ENCODE measurements around the gene GUCY2C. TPM values are rescaled to one million over a fixed set of nuclear protein-coding genes. Genes with fewer than 3 reads are reported as not detected.

Gene GUCY2C
- polyA plus RNA-seq, 3 donors = 0.04 to 0.14 (median 0.10) TPM

GRCh38 chr12:14651371-14651770, 45.0 kb downstream of the GUCY2C start:
- no peak for TF ChIP-seq CTCF (IDR thresholded peaks at IDR 0.05)
- WGBS (ENCODE audit: insufficient coverage) = no CpG with 5 or more reads among the region's 4 CpGs
- peaks cover 2% of the 10 kb centered on the region for H3K4me1 Mint-ChIP-seq
- H3K9ac ChIP-seq (ENCODE audit: insufficient read depth, low read length, poor library complexity, severe bottlenecking) = no peak overlapping the region
- no peak overlapping the region for H3K4me3 ChIP-seq (replicated peaks in 1 of 3; ENCODE audit: low read depth in 2 of 3, low read length in 3 of 3)
- H3K4me1 ChIP-seq (ENCODE audit: control insufficient read depth in 1 of 2, insufficient read depth in 2 of 2, low read length in 2 of 2) = no peaks in the 10 kb centered on the region
- no peaks in the 10 kb centered on the region for H3K79me2 ChIP-seq (ENCODE audit: insufficient read depth, low read length)
- intact Hi-C loops (cut with micrococcal nuclease) = no loop called here
- H3K36me3 Mint-ChIP-seq = peaks cover 0 to 4% of the 10 kb centered on the region in 2 donors
- H3K36me3 ChIP-seq (replicated peaks in 1 of 2; ENCODE audit: control insufficient read depth in 1 of 2, insufficient read depth in 2 of 2, low read length in 2 of 2) = no peaks in the 10 kb centered on the region
- no peak overlapping the region for H3K27ac ChIP-seq (ENCODE audit: low read depth in 1 of 2, low read length in 2 of 2)
- no peaks in the 10 kb centered on the region for H3K9me3 ChIP-seq (replicated peaks in 1 of 2; ENCODE audit: control insufficient read depth in 1 of 2, insufficient read depth in 1 of 2, low read length in 2 of 2)
- H4K20me1 ChIP-seq (ENCODE audit: insufficient read depth, low read length) = no peaks in the 10 kb centered on the region
- H3K27ac Mint-ChIP-seq = no peak overlapping the region
- peaks cover 0 to 3% (median 0%) of the 10 kb centered on the region in 7 donors for H3K9me3 Mint-ChIP-seq
- no peak overlapping the region for H2AFZ ChIP-seq (ENCODE audit: insufficient read depth, low read depth, low read length, poor library complexity, severe bottlenecking)
- H3K27me3 Mint-ChIP-seq (ENCODE audit: low read depth in 3 of 3) = peaks cover 7 to 12% (median 7%) of the 10 kb centered on the region in 3 donors
- H3K4me3 Mint-ChIP-seq = no peak overlapping the region
- peaks cover 10 to 11% of the 10 kb centered on the region in 2 donors for H3K27me3 ChIP-seq (ENCODE audit: control insufficient read depth in 2 of 2, insufficient read depth in 2 of 2, low read length in 2 of 2)
- no peak overlapping the region for H3K4me2 ChIP-seq (replicated peaks; ENCODE audit: extremely low read depth, low read length, poor library complexity, severe bottlenecking)
- no peak for DNase-seq

- Mint-ChIP-seq H3K9me3 (peaks cover 0 to 3% (median 0%) of the 10 kb centered on the region in 7 donors), H3K27me3 (ENCODE audit: low read depth in 3 of 3) (peaks cover 7 to 13% (median 9%) of the 10 kb centered on the region in 3 donors), H3K4me3 (no peak overlapping the region), H3K36me3 (peaks cover 0 to 4% of the 10 kb centered on the region in 2 donors), H3K27ac (no peak overlapping the region), H3K4me1 (peaks cover 2% of the 10 kb centered on the region)
- Histone ChIP-seq H4K20me1 (ENCODE audit: insufficient read depth, low read length) (no peaks in the 10 kb centered on the region), H3K9ac (ENCODE audit: insufficient read depth, low read length, poor library complexity, severe bottlenecking) (no peak overlapping the region), H3K36me3 (replicated peaks in 1 of 2; ENCODE audit: control insufficient read depth in 1 of 2, insufficient read depth in 2 of 2, low read length in 2 of 2) (no peaks in the 10 kb centered on the region), H3K4me3 (replicated peaks in 1 of 3; ENCODE audit: low read depth in 2 of 3, low read length in 3 of 3) (no peak overlapping the region), H3K27ac (ENCODE audit: low read depth in 1 of 2, low read length in 2 of 2) (no peak overlapping the region), H3K9me3 (replicated peaks in 1 of 2; ENCODE audit: control insufficient read depth in 1 of 2, insufficient read depth in 1 of 2, low read length in 2 of 2) (no peaks in the 10 kb centered on the region), H2AFZ (ENCODE audit: insufficient read depth, low read depth, low read length, poor library complexity, severe bottlenecking) (no peak overlapping the region), H3K79me2 (ENCODE audit: insufficient read depth, low read length) (no peaks in the 10 kb centered on the region), H3K27me3 (ENCODE audit: control insufficient read depth in 2 of 2, insufficient read depth in 2 of 2, low read length in 2 of 2) (peaks cover 10 to 13% of the 10 kb centered on the region in 2 donors), H3K4me1 (ENCODE audit: control insufficient read depth in 1 of 2, insufficient read depth in 2 of 2, low read length in 2 of 2) (no peaks in the 10 kb centered on the region), H3K4me2 (replicated peaks; ENCODE audit: extremely low read depth, low read length, poor library complexity, severe bottlenecking) (no peak overlapping the region)
- intact Hi-C loops (cut with micrococcal nuclease) = no loop called here
- WGBS (ENCODE audit: insufficient coverage) = no CpG with 5 or more reads among the region's 2 CpGs
- DNase-seq = no peak
- TF ChIP-seq CTCF (IDR thresholded peaks at IDR 0.05) = no peak
Observed at GRCh38 chr12:14650789-14651188, 45.6 kb downstream of the GUCY2C start.
